DMS114 treated with DMSO at 0.1 percent for 48 hours (cell line): ENCODE measurements around the gene LPP.

ENCODE experiments used
- DNase-seq: peaks from one replicate; lab custom pipeline; 2025; ENCODE audit not compliant: unreplicated experiment; lab: John Stamatoyannopoulos, UW

The LPP gene

DNA sequence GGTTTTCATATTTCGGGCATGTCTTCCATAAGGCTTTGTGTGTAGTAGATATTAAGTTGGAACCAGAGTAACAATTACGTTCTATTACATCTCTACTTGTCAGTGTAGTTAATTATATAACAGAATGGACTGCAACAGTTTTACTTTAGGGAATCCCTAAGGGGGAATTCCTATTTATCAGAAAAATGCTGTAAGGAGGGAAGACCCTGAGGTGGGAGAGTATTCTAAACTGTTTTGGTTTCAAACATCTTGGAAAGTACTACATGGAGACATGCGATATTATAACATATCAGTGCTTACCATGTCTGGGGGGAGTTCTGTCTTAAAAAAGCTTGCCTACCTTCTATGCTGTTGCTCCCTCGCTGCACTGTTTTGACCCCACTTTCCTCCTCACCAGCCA is 238.1 kb downstream of the LPP start:
- no peak for DNase-seq

DNA sequence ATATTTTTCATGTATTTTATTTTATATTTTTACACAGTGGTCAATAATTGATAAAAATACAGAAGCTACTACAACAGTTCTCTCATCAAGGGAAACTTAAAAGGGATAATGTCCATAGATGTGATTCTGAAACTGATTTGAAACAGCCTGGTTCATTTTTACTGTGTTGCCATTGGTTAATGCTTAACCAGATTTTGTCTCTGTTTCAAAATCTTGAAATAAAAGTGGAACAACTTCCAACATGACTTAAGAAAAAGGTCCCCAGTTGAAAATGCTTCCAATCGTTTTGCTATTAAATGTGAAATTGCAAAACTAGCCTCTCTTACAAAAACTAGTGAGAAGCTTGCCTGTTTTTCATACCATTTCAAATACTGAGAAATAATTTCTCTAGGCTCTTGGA is 240.7 kb downstream of the LPP start:
- DNase-seq: no peak

DNA sequence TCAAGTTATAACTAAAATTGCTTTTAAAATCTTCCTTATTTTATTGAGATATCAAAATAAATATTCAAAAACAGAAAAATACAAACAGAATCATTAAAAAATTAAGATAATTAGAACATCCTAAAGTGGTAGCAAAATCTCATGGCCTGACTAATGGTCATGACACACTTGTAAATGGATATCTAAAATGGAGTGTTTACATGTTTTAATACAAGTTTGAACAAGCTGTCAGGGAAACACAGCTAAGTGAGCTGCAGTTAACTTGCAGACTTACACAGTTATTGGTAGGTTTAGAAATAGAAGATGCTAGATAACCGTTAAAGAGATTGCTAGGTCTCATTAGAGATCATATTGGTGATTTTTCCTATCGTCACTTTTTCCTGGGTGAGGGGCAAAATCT is 242.3 kb downstream of the LPP start:
- DNase-seq: no peak

DNA sequence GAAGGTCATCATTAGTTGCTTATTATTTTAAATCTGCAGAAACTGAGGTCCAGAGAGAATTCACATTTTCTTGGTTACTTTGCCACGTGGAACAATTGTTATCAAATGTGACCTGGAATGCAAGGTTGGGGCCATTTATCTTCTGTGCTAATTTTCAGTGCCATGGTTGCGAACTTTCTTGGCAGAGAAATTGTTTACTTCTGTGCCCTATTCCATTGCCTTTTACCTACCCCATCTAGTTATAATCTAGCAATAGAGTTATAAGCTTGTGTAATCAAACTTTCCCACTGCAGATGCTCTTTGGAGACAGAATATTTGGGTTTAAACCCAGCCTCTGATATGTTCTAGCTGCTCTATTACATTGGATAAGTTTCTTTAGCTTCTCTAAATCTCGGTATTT is 242.9 kb downstream of the LPP start:
- DNase-seq: no peak

DNA sequence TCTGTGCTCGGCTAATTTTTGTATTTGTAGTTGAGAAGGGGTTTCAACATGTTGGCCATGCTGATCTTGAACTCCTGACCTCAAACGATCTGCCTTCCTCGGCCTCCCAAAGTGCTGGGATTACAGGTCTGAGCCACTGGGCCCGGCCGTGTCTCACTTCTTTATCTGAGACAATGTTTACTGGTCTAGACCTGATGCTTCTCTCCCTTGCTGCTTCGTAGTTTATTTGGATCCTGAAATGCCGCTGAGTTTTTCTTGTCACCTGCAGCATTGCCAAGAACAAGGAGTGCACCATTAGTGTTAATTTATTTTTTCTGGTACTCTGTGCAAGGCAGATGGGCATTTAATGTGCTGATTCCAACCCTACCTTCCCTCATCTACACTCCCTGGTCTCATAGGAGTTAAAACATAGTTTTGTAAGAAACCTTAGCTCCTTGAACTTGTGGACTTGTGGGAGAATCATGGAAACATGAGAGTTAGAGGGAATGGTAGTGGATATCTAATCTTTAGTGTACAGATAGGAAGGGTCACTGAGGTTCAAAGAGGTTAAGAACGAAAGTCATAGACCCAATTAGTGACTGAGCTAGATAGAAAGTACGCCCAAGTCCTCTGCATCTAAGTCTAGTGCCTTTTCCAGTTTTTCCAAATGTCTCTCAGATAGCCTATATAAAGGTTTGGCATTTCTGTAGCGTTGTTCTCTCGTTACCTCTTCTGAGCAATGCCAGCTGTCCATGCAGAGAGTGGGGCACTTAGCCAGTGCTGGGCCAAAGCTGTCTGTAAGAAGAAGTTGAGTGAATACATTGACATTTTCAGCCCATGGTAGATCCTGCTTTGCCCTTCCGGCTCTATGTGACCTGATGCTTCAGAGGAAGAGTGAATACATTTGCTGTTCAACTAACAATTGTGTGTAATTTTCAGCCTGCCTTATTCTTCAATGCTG is 244.1 kb downstream of the LPP start:
- no peak for DNase-seq

DNA sequence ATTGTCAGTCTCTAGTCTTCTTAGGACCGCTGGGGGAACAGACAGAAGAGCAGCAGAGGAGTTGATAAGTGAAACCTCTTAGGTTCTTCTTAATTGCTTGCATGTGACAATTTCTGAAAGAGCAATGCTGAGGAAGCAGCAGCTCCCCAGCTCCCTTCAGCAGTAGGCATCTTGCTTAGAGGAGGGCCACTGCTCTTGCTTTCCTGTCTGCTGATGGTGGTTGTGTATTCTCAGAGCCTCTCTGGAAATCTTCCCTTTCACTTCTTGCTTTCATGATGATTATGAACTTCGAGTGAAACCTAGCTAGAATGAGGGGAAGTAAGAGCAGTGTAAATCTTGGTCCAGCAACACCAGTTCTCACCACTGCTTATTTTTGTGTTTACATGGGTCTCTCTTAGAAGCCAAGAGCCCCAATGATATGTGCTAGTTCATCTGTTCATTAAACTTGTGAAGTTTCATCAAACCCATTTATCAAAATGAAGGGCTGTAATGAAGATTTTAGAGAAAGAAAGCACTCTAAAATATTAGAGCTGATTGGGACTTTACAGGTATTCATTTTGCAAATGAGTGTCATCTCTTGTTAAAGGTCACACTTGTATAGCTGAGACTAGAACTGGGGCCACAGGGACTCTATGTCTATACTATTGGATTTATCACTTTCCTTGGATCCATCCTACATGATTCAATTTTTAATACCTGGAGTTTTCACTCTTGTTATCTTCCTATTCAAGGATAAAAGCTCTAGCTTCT is 246.7 kb downstream of the LPP start:
- DNase-seq: no peak

DNA sequence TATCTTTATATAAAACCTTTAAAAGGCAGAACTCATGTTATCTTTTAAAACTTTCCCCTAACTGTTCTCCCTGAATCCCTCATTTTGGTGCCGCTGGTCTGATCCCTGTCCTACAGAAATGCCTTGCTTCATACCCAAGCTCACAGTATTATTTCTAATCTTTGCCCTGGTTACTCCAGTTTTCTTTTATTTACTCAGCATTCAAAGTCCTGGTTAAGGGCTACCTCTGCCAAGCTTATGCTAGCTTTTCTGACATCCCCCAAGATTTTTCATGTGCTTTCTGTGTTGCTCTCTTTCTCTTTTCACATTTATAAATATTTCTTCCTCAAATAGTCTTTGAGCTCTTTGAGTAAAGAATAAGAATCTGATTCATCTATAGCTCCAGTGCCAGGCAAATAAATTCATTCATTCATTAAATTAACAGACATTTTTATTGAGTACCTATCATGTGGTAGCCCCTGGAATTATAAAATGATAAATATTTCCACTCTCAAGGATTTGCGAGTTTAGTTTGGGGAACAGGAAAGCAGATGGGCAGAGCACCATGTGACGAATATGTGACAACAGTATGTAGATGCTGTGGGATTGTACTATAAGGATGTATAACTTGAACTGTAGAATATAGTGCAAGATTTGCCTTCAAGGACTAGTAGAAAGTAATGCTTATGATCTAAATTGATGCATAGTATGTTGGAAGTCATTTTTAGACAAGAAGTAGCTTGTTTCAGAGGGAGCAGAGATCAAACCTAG is 247.5 kb downstream of the LPP start:
- no peak for DNase-seq

DNA sequence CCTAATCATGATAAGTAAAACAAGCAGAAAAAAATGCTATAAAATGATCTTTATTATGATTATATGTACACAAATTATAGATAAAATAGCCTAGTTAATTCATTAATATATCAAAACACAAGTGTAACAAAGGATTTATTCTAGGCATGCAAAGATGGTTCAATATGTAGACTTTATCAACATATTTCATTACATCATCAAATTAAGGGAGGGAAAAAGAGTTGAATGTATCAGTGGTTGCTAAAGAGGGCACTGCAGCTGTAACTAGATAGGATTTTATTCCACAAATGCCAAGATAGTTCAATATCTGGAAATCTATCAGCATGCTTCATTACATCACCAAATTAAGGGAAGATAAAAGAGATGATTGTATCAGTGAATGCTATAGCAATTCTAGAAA is 248.3 kb downstream of the LPP start:
- no peak for DNase-seq

DNA sequence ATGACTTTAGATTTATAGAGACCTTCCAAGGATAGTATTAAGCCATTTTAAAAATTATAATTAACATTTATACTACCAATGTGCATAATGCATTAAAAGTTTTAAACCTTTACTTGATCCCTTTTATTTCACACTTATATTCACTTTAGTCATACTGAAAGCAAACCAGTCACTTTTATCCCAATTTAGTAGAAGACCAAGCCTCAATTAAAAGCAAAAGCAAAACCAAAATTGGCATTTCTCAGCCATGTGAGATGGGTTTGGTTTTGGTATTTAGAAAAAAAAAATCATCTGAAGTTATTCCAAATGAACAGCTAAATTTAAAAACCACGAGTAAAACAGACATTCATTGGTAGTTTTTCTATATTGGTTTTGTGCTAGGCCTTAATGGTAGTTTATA is 249.4 kb downstream of the LPP start:
- no peak for DNase-seq

DNA sequence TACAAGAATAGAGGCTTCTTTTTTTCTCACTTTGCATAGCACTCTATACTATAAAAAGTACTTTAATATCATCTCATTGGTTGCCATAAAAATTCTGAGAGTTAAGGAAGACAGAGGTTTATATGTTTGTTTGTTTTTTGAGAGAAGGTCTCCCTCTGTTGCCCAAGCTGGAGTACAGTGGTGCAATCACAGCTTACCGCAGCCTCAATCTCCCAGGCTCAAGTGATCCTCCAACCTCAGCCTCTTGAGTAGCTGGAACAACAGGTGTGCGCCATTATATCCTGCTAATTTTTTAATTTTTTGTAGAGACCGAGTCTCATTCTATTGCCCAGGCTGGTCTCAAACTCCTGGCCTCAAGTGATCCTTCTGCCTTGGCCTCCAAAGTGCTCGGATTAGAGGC is 250.2 kb downstream of the LPP start:
- DNase-seq: no peak

DNA sequence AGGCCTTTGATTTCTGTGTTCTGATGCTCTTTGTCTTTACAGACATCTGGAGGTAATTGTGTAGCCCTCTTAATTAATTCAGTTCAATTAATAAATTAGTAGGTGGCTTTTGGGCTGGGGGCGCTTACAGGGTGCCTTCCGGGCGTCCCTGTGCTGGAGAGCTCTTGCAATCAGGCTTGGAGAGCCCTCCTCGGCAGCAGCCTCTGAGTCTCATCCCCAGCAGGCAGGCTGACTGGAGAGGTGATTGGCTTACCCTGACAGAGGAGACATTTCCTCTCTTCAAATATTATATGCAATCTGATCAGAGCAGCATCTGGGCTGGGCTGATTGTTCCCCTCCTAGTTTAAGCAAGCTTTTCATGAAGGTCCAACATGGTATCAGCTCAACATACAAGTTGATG is 250.7 kb downstream of the LPP start:
- no peak for DNase-seq

DNA sequence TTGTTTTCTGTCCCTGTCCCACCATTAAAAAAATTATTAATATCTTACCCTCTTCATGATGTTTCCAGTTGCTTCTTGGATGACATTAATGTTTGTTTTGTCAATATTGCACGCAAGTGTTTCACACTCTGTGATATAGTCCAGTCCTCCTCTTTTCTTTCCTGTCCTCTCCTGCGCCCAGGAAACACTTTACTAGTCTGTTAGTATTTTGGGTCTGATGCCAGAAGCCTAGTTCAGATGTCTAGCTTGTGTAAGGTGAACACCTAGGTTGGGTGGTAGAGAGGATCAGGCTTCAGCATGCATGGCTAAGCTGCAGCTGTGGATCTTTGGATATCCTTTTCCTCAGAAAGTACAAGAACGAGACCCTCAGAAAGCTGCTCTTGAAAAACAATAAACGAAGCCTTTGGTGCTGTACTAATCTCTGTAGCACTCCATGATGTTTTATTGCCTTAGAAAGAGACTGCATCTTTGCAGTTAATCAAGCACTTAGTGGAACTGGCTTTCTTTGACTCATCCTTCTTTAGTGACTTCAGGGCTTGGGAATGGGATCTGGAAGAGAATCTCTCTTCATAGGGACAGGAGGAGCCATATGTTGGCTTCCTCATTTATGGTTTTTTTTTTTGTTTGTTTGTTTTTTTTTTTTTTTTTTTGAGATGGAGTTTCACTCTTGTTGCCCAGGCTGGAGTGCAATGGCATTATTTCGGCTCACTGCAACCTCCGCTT is 253.4 kb downstream of the LPP start:
- DNase-seq: no peak

DNA sequence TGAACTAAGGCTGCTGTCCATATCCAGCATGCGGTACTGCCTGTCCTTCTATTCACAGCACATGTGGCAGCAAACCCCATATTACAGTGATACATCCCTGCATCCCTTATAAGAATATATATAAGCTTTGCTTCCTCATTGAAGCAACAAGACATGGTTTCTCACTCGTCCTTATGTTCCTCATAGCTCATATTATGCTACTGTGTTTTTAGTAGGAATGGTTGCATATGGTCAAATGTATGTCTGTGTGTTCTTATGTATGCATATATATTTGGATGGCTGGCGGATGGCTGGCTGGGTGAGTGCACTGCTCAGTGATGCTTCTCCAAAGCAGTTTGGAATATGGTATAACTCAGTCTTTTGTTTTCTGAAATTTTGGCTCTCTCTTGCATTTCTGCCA is 254.9 kb downstream of the LPP start:
- no peak for DNase-seq

DNA sequence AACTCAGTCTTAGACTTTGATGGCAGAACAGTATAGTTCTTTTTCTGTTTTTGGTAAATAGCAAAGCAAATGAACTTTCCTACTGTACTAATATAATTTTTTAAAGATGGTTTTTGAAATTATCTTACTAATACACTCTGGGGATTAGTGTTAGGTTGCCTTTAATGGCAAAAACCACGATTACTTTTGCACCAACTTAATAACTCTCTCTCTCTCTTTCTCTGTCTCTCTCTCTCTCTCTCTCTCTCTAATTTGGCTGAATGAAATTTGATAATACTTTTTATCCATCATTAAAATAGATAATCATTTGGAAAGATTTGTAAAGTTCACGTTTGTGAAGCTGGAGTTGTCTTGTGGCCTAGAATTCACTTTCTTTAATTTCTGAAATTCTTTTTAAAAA is 257.8 kb downstream of the LPP start:
- DNase-seq: no peak

DNA sequence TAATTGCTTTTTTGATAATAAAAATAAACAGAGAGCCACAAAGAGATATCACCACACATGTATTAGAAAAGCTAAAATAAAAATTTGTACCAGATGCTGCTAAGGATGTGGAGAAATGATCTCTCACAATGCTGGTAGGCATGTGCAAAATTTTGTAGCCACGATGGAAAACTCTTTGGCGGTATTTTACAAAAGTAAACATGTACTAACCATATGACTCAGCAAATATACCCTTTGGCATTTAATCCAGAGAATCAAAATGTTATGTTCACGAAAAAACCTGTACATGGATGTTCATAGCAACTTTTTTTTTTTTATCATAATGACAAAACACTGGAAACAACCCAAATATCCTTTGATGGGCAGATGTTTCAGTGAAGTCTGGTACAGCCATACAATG is 261.2 kb downstream of the LPP start:
- DNase-seq: no peak

DNA sequence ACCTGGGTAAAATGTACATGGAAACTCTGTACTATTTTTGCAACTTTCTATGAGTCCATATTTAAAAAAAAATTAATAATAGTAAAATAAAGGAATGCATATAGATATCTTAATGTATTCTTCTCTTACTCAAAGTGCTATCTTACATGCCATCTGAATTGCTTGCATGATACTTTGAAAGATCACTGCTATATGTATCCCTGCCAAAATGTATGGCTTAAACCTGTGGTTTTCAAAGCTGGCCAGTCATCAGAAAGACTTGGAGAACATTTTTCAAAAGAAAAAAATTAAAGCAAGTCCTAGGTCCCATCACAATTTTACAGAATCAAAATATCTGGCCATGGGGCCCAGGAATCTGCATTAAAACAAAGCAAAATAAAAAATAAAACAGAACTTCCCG is 262.1 kb downstream of the LPP start:
- no peak for DNase-seq

DNA sequence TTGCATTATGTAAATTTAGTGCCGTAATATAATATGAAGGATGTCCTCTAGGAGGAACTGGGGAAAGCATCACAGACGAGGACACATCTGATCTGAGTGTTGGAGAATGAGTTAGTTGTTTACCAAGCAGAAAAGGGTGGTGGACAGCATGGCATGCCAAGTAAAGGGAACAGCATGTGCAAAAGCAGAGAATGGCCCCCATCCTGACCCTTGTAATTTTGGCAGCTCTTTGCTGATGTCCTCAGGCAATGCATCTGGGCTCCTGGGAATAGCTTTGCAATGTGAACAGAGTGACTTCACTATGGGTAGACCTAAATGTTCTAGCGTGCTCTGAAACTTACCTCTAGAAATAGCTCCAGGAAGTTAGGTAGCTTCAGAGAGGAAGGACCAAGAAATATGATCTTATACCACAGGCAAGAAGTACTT is 263.3 kb downstream of the LPP start:
- no peak for DNase-seq

DNA sequence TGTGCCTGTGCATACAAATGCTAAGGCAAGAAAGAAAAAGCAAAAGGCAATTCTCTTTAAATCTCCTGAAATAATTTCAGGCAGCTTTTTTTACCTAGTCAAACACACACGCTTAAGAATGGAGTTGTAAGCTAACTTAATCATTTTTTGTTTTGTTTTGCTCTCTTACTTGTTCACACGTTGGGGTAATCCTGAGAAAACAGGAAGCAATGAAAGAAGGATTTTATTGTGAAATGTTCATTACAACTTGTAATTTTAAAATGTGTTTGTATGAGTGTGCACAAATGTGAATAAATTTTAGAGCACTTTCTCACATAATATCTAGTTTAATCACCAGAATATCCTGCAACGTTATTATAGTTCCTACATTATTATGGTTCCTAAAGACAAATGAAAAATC is 263.8 kb downstream of the LPP start:
- DNase-seq: no peak

DNA sequence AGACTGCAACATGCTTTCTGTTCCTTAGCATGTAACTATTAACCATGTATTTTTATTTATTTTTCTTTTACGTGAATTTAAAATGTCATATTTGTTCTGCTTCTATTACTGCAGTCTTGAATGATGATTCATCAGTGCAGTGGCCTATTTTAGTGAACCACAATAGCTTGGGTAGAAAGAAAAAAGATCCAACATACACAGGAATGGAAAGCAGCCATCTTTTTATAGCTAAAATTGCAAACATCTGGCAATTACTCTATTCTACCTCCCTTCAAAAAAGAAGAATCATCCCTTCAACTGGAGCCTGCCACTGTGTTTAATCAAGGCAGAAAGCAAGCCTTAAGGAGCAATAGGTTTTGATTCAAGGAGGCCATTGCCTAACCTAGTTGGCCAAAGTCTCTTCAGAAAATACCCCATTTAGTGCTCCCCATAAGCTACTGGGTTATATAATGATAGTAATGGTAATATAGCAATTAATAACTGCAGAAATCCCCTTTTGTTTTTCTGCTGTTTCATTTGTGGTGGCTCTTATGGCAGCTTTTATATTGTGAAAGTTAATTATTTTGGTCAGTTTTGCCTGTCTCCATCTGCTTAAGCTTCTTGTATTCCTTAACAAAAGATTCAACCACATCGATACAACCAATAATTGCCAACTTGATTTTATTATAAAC is 267.3 kb downstream of the LPP start:
- DNase-seq: no peak

DNA sequence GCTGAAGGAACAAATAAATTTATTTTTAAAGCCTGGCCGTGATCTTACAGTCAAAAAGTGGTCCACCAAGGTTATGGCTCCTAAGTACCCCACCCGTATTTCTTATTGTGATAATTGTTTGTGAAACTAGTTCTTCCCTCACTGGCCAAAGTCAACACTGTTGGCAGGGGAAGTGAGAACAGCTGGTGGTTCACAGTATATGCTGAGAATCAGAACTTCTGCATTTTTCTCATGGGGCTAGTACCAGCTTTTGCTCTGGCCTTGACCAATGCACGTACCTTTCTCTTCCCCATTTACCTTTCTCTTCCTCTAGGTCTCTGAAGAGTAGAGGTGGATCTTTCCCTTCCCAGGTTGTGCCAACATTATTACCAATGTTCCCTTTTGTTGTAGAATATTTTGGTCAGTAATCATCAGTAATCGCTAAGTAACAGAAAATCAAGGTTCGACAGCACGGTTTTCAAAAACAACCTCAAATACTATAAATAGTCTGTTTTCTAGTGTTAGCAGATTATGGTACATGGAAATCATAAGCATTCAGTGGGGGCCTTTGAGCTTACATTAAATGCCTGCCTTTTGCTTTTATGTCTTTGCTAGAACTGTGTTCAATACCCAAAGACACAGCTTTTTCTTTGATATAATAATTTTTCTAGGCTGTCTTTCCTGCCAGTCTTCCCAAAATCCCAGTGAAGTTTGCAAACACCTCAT is 268.0 kb downstream of the LPP start:
- DNase-seq: no peak
